Activated T-cell treated with anti-CD3 and anti-CD28 coated beads for 48 hours (primary cell): ENCODE results near the gene ARX.

Experiments used
- DNase-seq: peaks from one replicate; pipeline ENCODE4 v3.0.0-alpha.2; 2020; ENCODE audit warnings: low read depth

The ARX gene

DNA sequence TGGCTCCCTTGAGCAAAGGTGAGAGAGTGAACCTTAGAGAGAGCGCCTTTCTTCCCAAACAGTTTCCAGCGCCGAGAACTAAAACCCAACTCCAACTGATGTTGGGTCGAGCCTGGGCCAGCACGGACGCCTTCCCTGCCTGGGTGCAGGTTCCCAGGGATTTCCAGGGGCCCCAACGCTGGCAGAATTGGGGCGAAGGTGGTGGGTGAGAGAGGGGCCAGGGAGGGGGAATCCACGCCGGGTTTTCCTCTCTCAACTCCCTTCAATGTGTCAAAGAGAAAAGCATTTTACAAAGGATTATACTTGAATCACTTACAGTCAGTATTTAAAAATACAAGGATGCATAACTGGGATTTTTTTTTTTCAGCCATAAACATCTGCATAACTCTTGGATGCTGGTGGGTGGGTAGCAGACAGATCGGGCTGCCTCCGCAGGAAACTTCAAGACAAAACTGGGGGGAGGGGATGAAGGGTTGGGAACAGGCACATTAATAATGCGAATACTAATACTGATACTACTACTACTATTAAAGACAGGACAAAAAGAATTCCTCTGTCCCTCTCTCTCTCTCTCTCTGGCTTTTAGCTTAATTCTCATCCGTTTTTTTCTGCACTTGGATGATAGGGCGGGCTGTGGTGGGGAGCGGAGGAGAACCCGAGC lies 1.3 kb upstream of the ARX start:
- no peak for DNase-seq

GRCh38 chrX:25016361-25016671 lies 551 bp upstream of the ARX start:
- DNase-seq, result no peak

DNA sequence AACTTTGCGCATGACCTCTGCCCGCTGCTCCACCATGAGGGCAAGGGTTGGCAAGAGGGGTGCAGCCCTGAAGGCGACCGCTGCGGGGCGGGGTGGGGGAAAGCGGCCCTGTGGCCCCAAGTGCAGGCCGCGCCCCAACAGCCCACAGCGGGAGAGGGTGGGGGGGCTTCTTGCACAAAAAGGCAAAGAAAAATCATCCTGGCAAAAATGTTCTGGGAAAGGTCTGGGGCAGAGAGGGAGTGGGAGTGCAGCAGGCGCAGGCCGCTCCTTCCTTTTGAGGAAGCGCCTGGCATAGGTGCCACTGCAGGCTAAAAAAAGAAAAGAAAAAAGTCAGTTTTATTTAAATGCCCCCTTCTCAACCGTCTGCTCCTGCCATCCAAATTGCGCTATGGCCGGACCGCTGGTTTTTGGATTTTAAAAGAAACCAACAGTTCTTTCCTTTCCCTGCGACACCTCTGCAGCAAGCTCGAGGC lies 1.4 kb downstream of the ARX start:
- DNase-seq, result no peak

DNA sequence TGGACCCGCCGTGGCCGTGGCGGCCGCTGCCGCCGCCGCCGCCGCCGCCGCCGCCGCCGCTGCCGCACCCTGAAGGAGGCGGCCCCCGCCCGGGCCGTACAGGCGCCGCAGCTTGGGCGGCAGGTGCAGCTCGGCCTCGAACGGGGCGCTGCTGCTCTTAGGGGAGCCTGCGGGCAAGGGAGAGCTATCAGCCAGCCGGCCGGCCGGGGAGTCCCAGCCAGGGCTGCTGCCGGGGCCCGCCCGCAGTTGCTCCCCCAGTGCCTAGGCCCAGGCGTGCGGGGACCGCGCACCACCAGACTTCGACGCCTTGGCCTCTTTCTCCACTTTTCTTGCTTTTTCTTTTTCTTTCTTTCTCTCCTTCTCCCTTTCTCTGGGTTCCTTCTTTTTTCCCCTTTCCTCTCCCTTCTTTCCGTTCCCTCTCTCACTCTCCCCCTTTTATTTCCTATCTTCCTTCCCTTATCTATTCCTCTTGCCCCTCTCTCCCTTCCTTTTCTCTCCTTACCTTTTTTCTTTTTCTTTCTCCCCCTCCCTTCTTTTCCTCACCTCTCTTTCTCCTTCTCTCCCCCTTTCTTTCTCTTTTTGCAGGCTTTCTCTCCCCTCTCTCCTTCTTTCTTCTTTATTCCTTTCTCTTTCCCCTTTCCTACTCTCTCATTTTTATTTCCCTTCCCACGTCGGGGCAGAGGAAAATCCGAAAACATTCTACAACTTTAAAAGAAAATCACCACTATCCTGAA lies 2.0 kb downstream of the ARX start:
- no peak for DNase-seq

DNA sequence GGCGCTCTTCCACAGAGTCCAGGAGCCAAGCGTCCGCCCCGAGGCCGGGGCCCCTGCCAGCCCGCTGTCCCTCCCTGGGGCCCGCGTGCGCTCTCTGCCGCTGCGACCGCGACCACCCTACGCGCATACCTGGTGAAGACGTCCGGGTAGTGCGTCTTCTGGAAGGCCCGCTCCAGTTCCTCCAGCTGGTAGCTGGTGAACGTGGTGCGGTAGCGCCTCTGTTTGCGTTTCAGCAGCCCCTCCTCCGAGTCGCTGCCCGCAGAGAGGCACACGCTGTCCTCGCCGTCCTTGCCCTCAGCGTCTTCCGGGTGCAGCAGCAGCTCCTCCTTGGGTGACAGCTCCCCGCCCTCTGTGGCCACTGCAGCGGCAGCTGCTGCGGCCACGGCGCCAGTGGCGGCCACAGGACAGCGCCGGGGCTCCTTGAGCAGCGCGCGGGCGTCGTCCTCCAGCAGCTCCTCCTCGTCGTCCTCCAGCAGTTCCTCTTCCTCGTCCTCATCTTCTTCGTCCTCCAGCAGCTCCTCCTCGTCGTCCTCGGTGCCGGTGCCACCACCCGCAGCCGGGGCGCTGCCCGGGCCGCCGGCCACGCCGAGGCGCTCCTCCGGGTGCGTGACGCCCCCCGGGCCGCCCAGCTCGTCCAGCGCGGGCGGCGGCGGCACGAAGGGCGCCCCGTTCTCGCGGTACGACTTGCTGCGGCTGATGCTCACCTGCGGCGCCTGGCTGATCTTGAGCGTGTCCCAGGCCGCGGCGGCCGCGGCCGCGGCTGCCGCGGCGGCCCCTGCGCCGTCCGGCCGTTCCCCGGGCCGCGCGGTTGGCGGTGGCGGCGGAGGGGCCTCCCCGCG lies 2.8 kb downstream of the ARX start:
- DNase-seq, result no peak

DNA sequence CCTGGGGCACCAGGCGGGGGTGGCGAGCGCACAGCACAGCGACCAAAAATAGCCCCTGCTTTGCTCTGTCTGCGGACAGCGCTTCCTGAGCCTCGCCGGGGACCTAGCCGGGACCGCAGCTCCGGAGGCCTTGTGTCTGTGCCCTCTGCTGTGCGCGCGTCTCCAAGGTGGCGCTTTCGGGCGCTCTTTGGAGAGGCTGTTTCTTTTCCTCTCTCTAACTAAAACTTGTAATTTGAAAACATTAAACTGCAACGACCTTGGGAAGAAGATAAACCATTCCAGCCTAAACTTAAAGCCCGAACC lies 3.4 kb downstream of the ARX start:
- DNase-seq, result no peak

GRCh38 chrX:25011589-25012432 lies 4.0 kb downstream of the ARX start:
- no peak for DNase-seq

DNA sequence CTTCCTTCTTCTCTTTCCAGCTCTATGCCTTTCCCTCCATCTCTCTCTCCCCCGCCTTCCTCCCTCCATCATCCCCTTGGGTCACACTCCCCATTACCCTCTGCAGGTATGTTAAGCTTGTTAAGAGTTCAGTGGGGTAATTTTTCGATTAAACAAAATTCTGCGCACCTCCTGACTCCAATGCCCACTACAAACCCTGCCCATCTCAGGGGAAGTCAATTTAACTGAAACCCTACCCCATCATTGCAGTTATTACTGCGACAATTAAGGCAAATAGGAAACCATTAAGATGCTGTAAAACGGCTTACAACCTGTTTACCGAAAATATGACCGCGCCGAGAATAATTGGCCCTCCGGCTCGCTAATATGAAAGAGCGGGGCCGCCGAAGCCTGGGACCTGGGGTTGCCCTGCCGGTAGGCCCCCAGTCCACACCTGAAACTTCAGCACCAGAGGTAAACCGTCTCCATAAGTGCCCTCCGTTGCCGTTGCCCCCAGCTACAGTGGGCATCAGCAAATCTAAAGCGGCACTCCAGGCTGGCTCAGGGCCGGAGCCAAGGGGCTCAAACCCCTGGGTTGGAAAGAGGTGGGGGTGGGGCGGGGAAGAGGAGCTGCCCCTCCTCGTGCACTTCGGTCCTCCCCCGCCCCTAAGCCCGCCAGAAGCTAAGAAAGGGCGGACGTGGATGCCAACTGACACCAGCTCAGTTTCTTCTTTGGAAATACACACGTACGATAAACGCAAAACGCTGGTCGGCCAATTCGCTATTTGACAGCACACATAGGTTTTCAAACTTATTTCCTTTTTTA lies 4.8 kb downstream of the ARX start:
- no peak for DNase-seq

- DNase-seq, result no peak
These were observed 6.4 kb downstream of the ARX start for GRCh38 chrX:25009407-25009806.

- no peak for DNase-seq
These were observed 8.4 kb downstream of the ARX start for GRCh38 chrX:25007059-25008053.

- no peak for DNase-seq
These were observed 9.1 kb downstream of the ARX start for GRCh38 chrX:25006586-25007058.

GRCh38 chrX:25005382-25006185 lies 10.2 kb downstream of the ARX start:
- no peak for DNase-seq

GRCh38 chrX:25005034-25005381 lies 10.8 kb downstream of the ARX start:
- DNase-seq, result no peak

DNA sequence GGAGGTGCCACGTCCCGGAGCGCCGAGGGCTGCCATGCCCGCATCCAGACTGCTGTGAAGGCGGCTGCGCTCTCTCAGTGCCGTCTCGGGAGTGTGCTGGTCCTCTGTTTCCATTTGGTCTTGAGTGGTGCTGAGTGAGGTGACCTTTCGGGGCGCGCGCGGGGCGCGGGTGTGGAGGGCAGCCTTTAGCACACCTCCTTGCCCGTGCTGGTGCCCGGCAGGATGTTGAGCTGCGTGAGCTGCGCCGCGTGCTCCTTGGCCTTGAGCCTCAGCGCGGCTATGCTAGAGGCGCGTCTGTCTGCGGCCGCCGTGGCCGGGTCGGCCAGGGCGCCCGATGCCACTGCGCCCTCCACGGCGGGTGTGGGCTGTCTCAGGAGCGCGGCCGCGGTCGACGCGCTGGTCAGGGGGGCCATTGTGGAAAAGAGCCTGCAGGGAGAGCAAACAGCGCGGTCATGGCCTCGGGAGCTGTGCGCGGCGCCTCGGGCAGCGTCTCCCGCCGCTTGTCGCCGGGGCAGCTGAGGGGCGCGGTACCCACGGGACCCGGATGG lies 11.2 kb downstream of the ARX start:
- no peak for DNase-seq

GRCh38 chrX:25004040-25004439 lies 11.7 kb downstream of the ARX start:
- DNase-seq, result no peak

DNA sequence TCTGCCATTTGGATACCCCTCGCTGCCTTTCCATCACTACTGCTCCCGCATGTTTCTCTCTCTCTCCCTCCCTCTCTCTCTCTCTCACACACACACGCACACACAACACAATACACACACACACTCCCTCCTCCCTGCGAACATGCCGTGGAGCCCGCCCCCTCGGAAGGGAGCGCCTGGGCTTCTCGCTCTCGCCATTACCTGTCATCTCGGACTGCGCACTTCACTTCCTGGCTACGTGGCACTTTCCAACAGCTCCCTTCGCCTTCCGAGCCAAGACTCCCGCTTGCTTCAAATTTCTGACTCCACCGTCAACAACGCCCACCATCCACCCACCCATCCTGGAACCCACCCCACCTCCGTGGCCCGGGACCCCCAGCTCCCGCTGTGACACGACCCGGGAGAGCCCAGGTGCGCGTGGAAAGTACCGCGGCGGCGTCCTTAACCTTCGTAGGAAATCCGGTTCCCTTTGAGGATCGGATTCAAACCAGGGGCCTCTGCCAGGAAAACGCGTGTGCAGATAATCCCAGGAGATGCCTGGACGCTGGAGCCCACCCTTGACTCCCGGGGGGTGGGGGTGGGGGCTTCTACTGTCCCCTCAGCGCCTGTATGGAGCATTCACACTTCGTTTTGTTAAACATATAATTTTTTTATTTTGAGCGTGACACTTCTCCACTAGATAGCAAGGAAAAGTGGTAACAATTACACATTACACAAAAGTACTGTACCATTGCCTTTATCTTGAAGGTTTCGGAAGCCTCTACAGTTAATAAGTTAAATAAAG lies 12.5 kb downstream of the ARX start:
- DNase-seq, result no peak

- no peak for DNase-seq
These were observed 13.1 kb downstream of the ARX start for GRCh38 chrX:25002661-25003020.
